Gastrocnemius medialis (tissue), 4 donors: ENCODE data around the gene OR51L1.

Source experiments
- POLR2A ChIP-seq, 2 donors: fragments of 450-650 bp; IDR thresholded peaks; one replicate each; pipeline ENCODE4 v1.6.1; 2017; ENCODE audit warnings: antibody characterized with exemption in 2 of 2, mild to moderate bottlenecking in 2 of 2, moderate library complexity in 2 of 2
- TF ChIP-seq, protein P1 (sequence below), 5 experiments: fragments of 450-650 bp in 3 of 5; fragments of 200-600 bp in 2 of 5; sonication (generic) in 2 of 5; IDR thresholded peaks in 4 of 5; conservative IDR thresholded peaks in 1 of 5; 1 replicate in 4 of 5; 2 replicates in 1 of 5; pipeline ENCODE4 v1.5.1; 2016 to 2019; ENCODE audit warnings: antibody characterized with exemption in 5 of 5, mild to moderate bottlenecking in 3 of 5, moderate library complexity in 3 of 5

DNA sequence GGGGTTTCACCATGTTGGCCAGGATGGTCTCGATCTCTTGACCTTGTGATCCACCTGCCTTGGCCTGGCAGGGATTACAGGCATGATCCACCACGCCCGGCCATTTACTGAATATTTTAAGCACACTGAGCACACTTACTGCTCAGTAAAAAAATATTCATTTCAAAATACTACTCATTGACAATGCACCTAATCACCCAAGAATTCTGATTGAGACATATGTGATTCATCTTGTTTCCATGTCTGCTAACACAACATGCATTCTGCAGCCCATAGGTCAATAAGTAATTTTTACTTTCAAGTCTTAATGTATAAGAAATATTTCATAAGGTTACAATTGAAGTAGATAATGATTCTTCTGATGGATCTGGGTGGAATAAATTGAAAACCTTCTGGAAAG lies 47.4 kb downstream of the OR51L1 start:
- TF ChIP-seq POLR2A (IDR thresholded peaks at IDR 0.05): no peak
- TF ChIP-seq, protein P1, sequence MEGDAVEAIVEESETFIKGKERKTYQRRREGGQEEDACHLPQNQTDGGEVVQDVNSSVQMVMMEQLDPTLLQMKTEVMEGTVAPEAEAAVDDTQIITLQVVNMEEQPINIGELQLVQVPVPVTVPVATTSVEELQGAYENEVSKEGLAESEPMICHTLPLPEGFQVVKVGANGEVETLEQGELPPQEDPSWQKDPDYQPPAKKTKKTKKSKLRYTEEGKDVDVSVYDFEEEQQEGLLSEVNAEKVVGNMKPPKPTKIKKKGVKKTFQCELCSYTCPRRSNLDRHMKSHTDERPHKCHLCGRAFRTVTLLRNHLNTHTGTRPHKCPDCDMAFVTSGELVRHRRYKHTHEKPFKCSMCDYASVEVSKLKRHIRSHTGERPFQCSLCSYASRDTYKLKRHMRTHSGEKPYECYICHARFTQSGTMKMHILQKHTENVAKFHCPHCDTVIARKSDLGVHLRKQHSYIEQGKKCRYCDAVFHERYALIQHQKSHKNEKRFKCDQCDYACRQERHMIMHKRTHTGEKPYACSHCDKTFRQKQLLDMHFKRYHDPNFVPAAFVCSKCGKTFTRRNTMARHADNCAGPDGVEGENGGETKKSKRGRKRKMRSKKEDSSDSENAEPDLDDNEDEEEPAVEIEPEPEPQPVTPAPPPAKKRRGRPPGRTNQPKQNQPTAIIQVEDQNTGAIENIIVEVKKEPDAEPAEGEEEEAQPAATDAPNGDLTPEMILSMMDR (IDR thresholded peaks at IDR 0.05 in 4 of 5, conservative IDR thresholded peaks at IDR 0.05 in 1 of 5): no peak
